Skeletal muscle satellite cell (primary cell): Measurements from ENCODE around the gene ALLC. TPM values are rescaled to one million over a fixed set of nuclear protein-coding genes. Genes with fewer than 3 reads are reported as not detected.

Experiments used
- H3K27me3 ChIP-seq: 2 replicates; pipeline ENCODE4 v1.7.0; 2013; ENCODE audit warnings: low read length; ENCODE audit not compliant: control insufficient read depth, insufficient read depth
- H3K36me3 ChIP-seq: 2 replicates; pipeline ENCODE4 v1.7.0; 2013; ENCODE audit warnings: mild to moderate bottlenecking, control low read depth, low read length; ENCODE audit not compliant: insufficient read depth
- H3K4me1 ChIP-seq: 2 replicates; pipeline ENCODE4 v1.7.0; 2013; ENCODE audit warnings: low read length; ENCODE audit not compliant: control insufficient read depth, insufficient read depth
- H3K4me2 ChIP-seq: 2 replicates; pipeline ENCODE4 v1.7.0; 2013; ENCODE audit warnings: mild to moderate bottlenecking, low read length
- H3K4me3 ChIP-seq: 2 replicates; pipeline ENCODE4 v1.7.0; 2013; ENCODE audit warnings: low read length
- H3K9ac ChIP-seq: 2 replicates; pipeline ENCODE4 v1.7.0; 2013; ENCODE audit warnings: mild to moderate bottlenecking, low read depth, low read length, moderate library complexity
- H3K9me3 ChIP-seq: replicated peaks from 2 replicates; pipeline ENCODE4 v1.7.0; 2013; ENCODE audit warnings: mild to moderate bottlenecking, control low read depth, low read length
- small RNA-seq: library from RNA; depleted of rRNA; stranded (forward); fragments of <200 nt; gene quantifications from one replicate; pipeline ENCODE3, GENCODE V24; 2012

Gene ALLC

GRCh38 chr2:3751806-3752205, 93.8 kb downstream of the ALLC start:
- Histone ChIP-seq H3K4me2 (no peak overlapping the region), H3K9ac (no peak overlapping the region), H3K4me1 (no peaks in the 10 kb centered on the region), H3K27me3 (no peaks in the 10 kb centered on the region), H3K4me3 (no peak overlapping the region), H3K36me3 (no peaks in the 10 kb centered on the region), H3K9me3 (no peaks in the 10 kb centered on the region)

Small RNA genes lying within 50 kb of the gene (small RNA-seq; reads per million reads assigned to genes)
- not detected for gene TMSB4XP2
